Activated naive CD8-positive, alpha-beta T cell (primary cell): Measurements from ENCODE around the gene MAPRE3.
A peak's percentile ranks its signal among the peaks of the same experiment; 100 is the strongest.

Experiments used
- H3K27ac Mint-ChIP-seq: one replicate; pipeline ENCODE4 v1.8.0; 2021; ENCODE audit warnings: mixed read lengths
- H3K27me3 Mint-ChIP-seq: one replicate; pipeline ENCODE4 v1.8.0; 2021; ENCODE audit warnings: mixed read lengths
- H3K36me3 Mint-ChIP-seq: one replicate; pipeline ENCODE4 v1.8.0; 2021; ENCODE audit warnings: mixed read lengths
- H3K4me1 Mint-ChIP-seq: one replicate; pipeline ENCODE4 v1.8.0; 2021; ENCODE audit warnings: low read depth, mixed read lengths
- H3K4me3 Mint-ChIP-seq: one replicate; pipeline ENCODE4 v1.8.0; 2021; ENCODE audit warnings: mild to moderate bottlenecking, mixed read lengths
- H3K9me3 Mint-ChIP-seq: one replicate; pipeline ENCODE4 v1.8.0; 2021; ENCODE audit warnings: low read depth, mixed read lengths

MAPRE3 gene

GRCh38 chr2:27049422-27050280, 79.2 kb downstream of the MAPRE3 start:
- peak overlapping the region; percentile 95 for H3K4me3 Mint-ChIP-seq
- H3K27me3 Mint-ChIP-seq = no peaks in the 10 kb centered on the region
- peak overlapping the region; percentile 99 for H3K27ac Mint-ChIP-seq
- no peaks in the 10 kb centered on the region for H3K9me3 Mint-ChIP-seq
- H3K36me3 Mint-ChIP-seq = no peaks in the 10 kb centered on the region
- H3K4me1 Mint-ChIP-seq = peaks cover 16% of the 10 kb centered on the region

DNA sequence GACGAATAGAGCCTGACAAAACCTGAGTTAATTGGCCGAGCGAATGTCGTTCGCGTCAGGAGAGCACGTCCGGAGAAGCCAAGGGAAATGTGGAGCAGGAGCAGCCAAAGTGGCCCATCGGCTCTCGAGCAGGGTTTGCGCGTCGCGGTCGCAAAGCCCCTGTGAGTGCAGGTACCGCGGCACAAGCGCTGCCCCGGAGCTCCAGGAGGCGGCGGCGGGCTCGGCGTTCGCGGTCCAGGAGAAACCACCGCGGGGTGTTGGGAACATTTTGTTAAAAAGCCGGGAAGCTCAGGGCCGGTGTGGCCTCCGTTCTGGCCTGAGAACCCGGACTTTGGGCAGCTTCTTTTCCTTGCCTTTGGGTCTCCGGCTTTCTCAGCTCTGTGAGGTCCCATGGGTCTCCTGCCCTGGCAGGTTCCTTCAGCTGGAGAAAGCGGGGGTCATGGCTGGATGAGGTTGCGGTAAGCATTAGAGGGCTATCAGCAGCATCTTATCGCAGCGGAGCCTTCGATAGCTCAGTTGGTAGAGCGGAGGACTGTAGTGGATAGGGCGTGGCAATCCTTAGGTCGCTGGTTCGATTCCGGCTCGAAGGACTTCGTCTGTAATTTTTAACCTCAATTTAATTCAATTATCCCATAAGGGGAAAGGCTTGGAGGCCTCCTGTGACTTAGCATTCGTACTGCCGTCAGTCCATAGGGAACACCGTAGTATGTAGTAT, 80.0 kb downstream of the MAPRE3 start:
- Mint-ChIP-seq H3K4me3 (peak overlapping the region; percentile 95), H3K9me3 (no peaks in the 10 kb centered on the region), H3K36me3 (no peaks in the 10 kb centered on the region), H3K27me3 (no peaks in the 10 kb centered on the region), H3K27ac (peak overlapping the region; percentile 99), H3K4me1 (peaks cover 16% of the 10 kb centered on the region)

- Mint-ChIP-seq H3K4me3 (peak within 1 kb of the TSS; percentile 95), H3K27ac (peak within 1 kb of the TSS; percentile 99), H3K4me1 (peaks cover 16% of the 10 kb centered on the region), H3K36me3 (no peaks in the 10 kb centered on the region), H3K9me3 (no peaks in the 10 kb centered on the region), H3K27me3 (no peaks in the 10 kb centered on the region)
These were observed 80.8 kb downstream of the MAPRE3 start, which contains the start of gene AGBL5 for GRCh38 chr2:27050996-27051901. AGBL5 (plus strand) TSS chr2:27051668; CDS start chr2:27052959, 1,291 bp downstream.

DNA sequence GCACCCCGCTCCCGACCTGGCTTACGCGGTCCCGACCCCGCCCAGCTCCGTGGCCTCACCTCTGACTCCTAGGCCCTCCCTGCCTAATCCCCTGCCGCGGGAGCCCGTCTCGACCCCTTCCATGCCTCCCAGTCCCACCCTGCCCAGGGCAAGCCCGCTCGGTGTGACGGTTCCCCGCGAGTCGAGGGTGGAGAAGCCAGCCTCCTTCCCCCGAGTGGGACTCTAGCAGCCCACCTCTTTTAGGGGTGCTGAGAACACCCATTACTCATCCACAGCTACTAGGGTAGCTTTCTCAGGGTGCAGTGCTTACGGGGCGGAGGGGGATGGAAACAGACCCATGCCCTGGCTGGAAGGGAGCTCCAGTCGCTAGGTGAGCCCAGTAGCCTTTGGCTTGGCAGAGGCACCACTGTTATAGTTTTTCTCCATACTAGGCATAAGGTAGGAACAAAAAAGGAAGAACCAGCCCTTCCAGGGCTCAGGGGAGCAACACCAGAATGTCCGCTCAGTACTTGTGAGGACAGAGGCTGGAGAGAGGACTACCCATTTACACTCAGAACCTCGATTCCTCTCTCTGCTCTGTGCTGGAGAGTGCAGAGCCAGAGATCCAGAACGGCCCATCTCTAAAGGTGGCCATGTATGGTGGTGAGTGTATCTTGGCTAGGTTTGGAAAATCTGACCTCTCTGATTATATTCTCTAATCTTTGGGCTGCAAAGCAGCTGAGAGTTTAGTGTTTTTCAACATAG, 81.6 kb downstream of the MAPRE3 start:
- Mint-ChIP-seq H3K9me3 (no peaks in the 10 kb centered on the region), H3K27me3 (no peaks in the 10 kb centered on the region), H3K4me1 (peaks cover 16% of the 10 kb centered on the region), H3K36me3 (no peaks in the 10 kb centered on the region), H3K4me3 (peak overlapping the region; percentile 87), H3K27ac (peak overlapping the region; percentile 74)

DNA sequence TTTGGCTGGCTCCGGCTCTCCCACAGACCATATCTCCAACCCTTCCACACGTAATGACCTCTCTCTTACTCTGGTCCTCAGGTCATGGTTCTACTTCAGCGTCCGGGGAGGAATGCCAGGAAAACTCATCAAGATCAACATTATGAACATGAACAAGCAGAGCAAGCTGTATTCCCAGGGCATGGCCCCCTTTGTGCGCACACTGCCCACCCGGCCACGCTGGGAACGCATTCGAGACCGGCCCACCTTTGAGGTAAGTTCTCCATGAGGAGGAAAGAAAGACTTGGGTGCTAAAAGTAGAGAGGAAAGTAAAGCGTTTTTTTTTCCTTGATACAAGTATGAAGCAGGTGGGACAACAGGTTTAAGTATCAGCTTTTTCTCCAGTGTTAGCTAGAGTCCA, 82.9 kb downstream of the MAPRE3 start:
- H3K4me3 Mint-ChIP-seq = peak overlapping the region; percentile 87
- H3K27me3 Mint-ChIP-seq = no peaks in the 10 kb centered on the region
- H3K4me1 Mint-ChIP-seq = peaks cover 16% of the 10 kb centered on the region
- no peak overlapping the region for H3K27ac Mint-ChIP-seq
- H3K36me3 Mint-ChIP-seq = no peaks in the 10 kb centered on the region
- H3K9me3 Mint-ChIP-seq = no peaks in the 10 kb centered on the region

DNA sequence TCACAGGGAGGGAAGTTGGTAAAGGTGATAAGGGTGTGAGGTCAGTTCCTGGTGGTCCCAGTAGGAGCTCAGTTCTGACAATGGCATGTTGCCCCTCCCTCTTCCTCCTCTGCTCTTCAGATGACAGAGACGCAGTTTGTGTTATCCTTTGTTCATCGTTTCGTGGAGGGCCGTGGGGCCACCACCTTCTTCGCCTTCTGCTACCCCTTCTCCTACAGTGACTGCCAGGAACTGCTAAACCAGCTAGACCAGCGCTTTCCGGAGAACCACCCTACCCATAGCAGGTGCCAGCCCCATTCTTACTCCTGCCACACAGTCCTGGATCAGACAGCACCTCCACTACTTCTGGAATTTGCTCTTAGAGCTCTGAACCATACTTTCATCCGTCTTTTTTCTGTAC, 83.3 kb downstream of the MAPRE3 start:
- Mint-ChIP-seq H3K4me3 (peak overlapping the region; percentile 12), H3K36me3 (no peaks in the 10 kb centered on the region), H3K27ac (no peak overlapping the region), H3K4me1 (peaks cover 16% of the 10 kb centered on the region), H3K9me3 (no peaks in the 10 kb centered on the region), H3K27me3 (no peaks in the 10 kb centered on the region)

GRCh38 chr2:27054721-27055120, 84.3 kb downstream of the MAPRE3 start:
- Mint-ChIP-seq H3K36me3 (no peaks in the 10 kb centered on the region), H3K4me3 (no peak overlapping the region), H3K9me3 (no peaks in the 10 kb centered on the region), H3K27ac (no peak overlapping the region), H3K4me1 (peaks cover 13% of the 10 kb centered on the region), H3K27me3 (no peaks in the 10 kb centered on the region)

GRCh38 chr2:27057184-27057583, 86.7 kb downstream of the MAPRE3 start:
- Mint-ChIP-seq H3K27ac (no peak overlapping the region), H3K36me3 (no peaks in the 10 kb centered on the region), H3K4me3 (no peak overlapping the region), H3K27me3 (no peaks in the 10 kb centered on the region), H3K9me3 (no peaks in the 10 kb centered on the region), H3K4me1 (peaks cover 4% of the 10 kb centered on the region)

DNA sequence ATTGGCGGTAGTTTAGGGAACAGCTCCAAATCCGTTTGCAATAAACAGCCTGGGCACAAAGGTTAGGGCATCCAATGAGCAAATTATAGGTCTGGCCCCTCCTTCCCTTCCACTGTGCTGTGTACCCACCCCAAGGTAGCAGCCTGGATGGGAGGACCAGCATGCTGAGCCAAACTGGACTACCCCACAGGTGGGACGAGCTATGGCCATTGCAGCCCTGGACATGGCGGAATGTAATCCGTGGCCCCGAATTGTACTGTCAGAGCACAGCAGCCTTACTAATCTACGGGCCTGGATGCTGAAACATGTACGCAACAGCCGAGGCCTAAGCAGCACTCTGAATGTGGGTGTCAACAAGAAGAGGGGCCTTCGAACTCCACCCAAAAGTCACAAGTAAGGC, 87.8 kb downstream of the MAPRE3 start:
- H3K27me3 Mint-ChIP-seq = no peaks in the 10 kb centered on the region
- H3K27ac Mint-ChIP-seq = peak overlapping the region; percentile 10
- H3K4me3 Mint-ChIP-seq = no peak overlapping the region
- peaks cover 3% of the 10 kb centered on the region for H3K36me3 Mint-ChIP-seq
- peaks cover 3% of the 10 kb centered on the region for H3K4me1 Mint-ChIP-seq
- no peaks in the 10 kb centered on the region for H3K9me3 Mint-ChIP-seq

GRCh38 chr2:27059141-27059820, 88.8 kb downstream of the MAPRE3 start:
- peaks cover 5% of the 10 kb centered on the region for H3K4me1 Mint-ChIP-seq
- H3K4me3 Mint-ChIP-seq = no peak overlapping the region
- no peak overlapping the region for H3K27ac Mint-ChIP-seq
- H3K36me3 Mint-ChIP-seq = peaks cover 3% of the 10 kb centered on the region
- no peaks in the 10 kb centered on the region for H3K9me3 Mint-ChIP-seq
- H3K27me3 Mint-ChIP-seq = no peaks in the 10 kb centered on the region

DNA sequence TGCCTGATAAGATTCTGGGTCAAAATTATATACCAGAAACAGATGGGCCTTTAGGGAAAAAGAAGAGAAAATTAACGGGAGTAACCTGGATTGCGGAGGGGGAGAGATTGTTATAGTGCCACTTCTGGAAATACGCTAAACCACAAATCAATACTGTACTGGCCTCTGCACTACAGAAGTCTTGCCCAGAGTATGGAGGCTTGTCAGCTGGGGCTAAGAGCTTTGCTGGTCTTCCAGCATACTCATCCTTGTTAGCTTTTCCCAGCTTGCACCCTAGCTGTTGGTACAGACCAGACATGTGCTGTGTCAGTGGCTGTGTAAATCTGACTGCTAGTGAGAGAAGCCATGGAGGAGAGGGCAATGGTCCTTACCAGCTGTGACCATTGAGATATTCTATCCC, 89.9 kb downstream of the MAPRE3 start:
- Mint-ChIP-seq H3K9me3 (no peaks in the 10 kb centered on the region), H3K4me1 (peaks cover 5% of the 10 kb centered on the region), H3K36me3 (peaks cover 3% of the 10 kb centered on the region), H3K4me3 (no peak overlapping the region), H3K27me3 (no peaks in the 10 kb centered on the region), H3K27ac (no peak overlapping the region)

GRCh38 chr2:27065128-27065527, 94.7 kb downstream of the MAPRE3 start:
- Mint-ChIP-seq H3K4me3 (no peak overlapping the region), H3K9me3 (no peaks in the 10 kb centered on the region), H3K27me3 (no peaks in the 10 kb centered on the region), H3K36me3 (peaks cover 8% of the 10 kb centered on the region), H3K27ac (no peak overlapping the region), H3K4me1 (peaks cover 33% of the 10 kb centered on the region)

GRCh38 chr2:27067385-27067784, 96.9 kb downstream of the MAPRE3 start:
- H3K36me3 Mint-ChIP-seq = peaks cover 8% of the 10 kb centered on the region
- no peak overlapping the region for H3K4me3 Mint-ChIP-seq
- no peaks in the 10 kb centered on the region for H3K27me3 Mint-ChIP-seq
- peak overlapping the region; percentile 50 for H3K27ac Mint-ChIP-seq
- peaks cover 44% of the 10 kb centered on the region for H3K4me1 Mint-ChIP-seq
- no peaks in the 10 kb centered on the region for H3K9me3 Mint-ChIP-seq

DNA sequence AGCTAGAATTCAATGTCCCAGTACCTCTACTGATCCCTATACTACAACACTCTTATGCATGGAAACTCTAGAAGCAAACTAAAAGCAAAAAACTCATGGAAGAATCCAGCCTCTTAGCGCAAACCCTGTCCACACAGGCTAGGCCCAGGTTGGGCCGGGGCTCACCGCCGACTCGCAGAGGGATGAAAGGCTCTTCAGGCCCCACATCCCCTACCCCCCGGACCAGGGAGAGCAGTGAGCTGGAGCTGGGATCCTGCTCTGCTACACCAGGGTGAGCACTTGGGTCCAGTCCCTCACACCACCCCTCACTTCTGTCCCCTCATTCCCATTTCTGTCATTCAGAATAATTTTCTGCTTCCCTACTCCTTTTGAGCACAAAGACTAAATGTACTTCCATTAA, 99.0 kb downstream of the MAPRE3 start:
- Mint-ChIP-seq H3K27ac (peak overlapping the region; percentile 83), H3K36me3 (peaks cover 5% of the 10 kb centered on the region), H3K4me1 (peaks cover 51% of the 10 kb centered on the region), H3K9me3 (no peaks in the 10 kb centered on the region), H3K27me3 (no peaks in the 10 kb centered on the region), H3K4me3 (peak overlapping the region; percentile 98)
